Stromal cell of bone marrow (primary cell): ENCODE data around the gene CDK4.
"Not testable (repeated sequence)": the region's sequence is repeated elsewhere in the genome, so short reads cannot be mapped to it uniquely, and the experiment has no call there.

Source experiments
- DNase-seq: peaks from one replicate; pipeline ENCODE4 v3.0.0-alpha.2; 2012; ENCODE audit warnings: low read depth

Gene CDK4

DNA sequence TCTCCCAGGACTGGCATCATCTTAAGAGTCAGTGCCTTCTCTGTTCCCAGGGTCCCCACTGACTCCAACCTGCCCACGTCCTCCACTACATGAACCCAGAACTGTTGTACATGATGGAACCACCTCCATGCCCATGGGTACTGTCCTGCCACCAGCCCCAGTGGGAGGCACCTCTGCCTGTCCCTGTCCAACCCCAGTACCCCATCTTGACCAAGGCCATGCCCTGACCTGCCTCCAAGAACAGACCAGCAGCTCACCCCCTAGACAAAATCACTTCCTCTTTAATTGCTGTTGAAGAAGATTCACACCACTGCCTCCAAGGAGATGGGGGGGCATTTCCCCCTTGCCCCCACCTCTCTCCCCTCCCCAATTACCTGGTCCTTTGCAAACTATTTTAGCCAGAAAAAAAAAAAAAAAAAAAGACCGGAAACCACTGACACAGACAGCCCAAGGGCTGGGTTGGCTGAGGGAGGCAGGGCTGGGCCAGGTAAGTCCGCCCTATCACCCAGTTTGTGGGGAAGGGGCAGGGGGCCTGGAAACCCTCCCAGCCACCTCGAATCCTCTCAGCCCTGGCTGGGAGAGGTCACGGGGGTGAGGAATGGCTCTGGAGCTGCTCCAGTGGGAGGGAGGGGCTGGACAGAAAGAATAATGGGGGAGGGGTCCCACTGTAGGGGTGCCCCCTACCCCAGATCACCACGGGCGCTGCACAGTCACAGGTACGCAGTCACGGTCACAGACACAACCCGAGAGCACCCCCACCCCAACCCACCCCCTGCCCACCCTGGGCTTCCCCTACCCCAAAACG is 27.0 kb downstream of the CDK4 start:
- DNase-seq = no peak

DNA sequence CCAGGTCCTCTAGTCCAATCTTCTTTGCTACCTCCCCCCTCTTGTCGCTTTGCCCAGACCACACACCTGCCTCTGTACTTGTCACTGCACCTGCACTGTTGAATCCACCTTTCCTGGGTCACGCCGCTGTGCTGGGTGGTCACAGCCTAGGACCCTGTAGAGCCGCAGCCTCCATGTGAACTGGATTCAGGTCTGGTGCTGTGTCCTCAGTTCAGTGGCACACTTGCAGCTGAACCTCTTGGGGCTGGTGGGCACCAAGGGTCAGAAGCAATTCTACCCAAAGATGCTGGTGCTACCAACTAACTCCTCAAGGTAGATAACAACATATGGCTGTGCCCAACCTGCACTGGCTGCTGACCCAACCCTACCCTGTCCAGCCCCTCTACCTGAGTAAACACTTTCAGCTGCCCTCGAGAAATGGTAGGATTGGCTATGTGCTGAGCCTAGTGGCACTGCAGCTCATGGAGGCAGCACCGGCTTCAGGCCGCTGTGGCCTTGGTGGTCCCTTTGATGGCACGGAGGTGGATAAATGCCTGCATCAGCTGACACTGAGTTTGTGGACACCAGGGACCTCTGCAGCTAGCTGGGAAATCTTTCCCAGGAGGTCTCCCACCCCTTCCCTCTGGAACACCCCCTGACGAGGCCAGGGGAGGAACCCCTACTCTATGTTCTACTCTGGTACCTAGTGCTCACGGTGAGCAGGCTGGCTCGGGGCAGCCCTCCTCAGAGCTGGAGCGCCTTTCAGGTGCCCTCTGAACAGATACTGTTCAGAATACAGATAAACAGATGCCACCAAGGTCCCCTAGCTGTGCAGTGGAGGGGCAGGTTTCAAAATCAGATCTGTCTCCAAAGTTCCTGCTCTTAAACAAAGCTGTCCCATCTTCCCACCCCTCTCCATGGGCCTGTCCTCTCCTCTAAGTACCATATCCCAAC is 27.8 kb downstream of the CDK4 start:
- no peak for DNase-seq

DNA sequence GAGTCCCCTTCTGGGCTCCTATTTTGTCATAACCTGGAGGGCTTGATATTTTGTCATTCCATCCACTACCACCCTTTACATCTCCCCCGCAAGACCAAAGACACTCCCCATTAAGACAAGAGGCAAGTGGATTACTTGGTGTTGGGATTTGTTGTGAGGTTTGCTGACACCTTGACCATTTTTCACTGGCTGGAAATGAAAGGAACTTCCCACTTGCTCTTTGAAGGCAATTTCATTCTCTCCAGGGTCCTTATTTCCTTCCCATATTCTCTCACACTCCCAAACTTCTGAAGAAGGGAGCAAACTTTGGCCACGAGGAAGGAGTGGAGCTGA is 28.5 kb downstream of the CDK4 start:
- no peak for DNase-seq

DNA sequence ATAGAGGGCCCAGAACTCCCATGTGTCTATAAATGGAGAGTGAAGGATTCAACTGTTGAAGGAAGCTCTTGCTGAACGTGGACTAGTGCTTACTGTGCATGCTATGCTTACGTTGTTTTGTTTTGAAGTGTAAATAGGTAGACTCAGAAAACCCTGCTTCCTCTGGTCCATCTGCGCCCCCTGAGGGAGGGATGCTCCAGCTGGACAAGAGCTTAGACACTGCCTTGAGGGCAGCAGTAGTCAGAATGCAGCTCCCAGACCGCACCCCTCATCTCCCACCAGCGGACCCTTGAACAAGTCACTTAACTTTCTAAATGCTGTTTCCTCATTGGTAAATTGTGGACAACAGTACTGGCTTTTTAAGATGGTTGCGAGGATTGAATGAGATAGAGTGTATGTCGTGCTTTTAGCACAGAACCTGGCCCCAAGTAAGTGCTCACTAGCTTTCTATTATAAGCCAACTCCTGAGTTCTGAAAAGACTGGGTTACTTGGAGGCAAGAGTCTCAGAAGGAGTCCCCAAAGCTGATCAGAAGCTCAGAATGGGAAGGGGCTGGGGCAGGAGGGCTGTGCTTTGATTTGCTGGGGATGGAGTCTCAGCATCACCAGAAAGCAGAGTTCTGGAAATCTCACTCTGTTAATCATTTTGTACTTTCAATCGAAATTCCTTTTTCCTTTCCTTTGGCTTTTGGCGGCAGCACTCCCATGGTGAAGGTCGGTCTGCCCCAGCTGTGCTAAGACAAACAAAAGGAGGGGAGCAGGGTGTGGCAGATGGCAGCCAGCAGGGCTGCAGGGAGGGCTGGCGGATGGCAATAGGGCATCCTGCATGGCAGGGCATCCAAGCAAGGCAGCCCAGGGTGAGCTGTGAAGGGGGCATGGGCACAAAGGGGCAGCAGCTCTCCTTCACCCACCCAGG is 29.1 kb downstream of the CDK4 start:
- no peak for DNase-seq

DNA sequence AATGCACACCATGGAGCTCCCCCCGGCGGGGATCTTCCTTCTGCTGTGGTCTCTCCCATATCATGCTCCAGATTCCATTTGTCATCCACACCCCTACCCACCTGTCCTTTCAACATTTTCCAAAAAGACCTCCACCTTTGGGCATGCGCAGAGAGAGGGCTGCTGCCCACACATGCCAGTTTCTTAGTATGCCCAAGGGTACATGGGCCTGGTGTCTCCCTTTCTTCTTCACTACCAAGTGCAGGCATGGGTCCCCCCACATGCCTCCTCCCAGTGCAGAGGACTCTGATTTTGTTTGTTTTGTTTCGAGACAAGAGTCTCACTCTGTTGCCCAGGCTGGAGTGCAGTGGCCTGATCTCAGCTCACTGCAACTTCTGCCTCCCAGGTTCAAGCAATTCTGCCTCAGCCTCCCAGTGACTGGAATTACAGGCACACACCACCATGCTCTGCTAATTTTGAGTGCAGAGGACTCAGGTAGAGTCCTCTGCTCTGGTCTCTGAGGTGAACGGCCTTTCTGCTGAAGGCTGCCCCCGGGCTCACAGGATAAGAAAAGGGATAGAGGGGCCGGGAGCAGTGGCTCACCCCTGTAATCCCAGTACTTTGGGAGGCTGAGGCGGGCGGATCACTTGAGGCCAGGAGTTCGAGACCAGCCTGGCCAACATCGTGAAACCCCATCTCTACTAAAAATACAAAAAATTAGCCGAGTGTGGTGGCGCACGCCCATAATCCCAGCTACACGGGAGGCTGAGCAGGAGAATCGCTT is 30.1 kb downstream of the CDK4 start:
- DNase-seq = not testable (repeated sequence)

- DNase-seq = no peak
Measured at GRCh38 chr12:57720606-57721595, 31.2 kb downstream of the CDK4 start.

- no peak for DNase-seq
Measured at GRCh38 chr12:57719777-57720605, 32.1 kb downstream of the CDK4 start.

DNA sequence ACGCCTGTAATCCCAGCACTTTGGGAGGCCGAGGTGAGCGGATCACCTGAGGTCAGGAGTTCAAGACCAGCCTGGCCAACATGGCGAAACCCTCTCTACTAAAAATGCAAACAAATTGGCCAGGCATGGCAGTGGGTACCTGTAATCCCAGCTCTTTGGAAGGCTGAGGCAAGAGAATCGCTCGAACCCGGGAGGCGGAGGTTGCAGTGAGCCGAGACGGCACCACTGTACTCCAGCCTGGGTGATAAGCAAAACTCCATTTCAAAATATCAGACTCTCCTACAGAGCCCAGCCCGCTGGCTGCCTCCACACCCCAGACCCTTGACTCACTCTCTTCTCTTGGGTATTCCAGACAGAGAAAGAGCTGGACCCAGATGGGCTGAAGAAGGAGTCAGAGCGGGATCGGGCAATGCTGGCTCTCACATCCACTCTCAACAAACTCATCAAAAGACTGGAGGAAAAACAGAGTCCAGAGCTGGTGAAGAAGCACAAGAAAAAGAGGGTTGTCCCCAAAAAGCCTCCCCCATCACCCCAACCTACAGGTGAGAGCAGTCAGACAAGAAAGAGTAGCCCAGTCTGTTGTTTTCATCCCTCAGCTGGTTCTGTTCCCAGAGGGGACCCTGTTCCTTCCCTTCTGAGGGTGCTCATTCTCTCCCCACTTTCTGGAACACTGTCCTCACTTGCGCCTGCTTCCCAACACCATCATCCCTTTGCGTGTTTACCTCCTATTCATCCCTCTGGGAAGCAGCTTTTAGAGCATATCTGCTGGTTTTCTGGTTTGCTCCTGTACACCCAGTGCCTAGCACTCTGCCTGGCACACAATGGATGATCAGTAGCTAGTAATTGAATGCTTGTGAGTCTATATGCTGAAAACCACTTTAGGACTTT is 33.2 kb downstream of the CDK4 start:
- DNase-seq = no peak

DNA sequence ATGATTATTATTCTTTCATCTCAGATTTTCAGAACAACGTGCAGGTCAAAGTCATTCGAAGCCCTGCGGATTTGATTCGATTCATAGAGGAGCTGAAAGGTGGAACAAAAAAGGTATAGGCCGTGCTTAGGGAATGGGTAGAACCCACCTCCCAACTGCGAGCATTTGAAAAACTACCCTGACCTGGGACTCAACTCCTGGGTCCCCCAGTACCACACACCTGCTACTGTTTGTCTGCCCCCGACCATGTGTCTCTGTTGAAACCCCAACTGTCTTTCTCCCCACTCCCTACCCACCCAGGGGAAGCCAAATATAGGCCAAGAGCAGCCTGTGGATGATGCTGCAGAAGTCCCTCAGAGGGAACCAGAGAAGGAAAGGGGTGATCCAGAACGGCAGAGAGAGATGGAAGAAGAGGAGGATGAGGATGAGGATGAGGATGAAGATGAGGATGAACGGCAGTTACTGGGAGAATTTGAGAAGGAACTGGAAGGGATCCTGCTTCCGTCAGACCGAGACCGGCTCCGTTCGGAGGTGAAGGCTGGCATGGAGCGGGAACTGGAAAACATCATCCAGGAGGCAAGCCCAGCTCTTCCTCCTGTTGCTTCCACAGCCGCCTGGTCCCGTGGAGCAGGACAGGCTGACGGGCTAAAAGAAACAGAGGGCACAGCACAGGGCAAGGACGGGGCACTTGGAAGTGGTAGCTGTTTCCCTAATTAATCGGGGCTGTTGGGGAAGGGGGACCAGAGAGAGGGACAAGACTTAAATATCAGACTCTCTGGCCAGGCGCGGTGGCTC is 34.1 kb downstream of the CDK4 start:
- no peak for DNase-seq

DNA sequence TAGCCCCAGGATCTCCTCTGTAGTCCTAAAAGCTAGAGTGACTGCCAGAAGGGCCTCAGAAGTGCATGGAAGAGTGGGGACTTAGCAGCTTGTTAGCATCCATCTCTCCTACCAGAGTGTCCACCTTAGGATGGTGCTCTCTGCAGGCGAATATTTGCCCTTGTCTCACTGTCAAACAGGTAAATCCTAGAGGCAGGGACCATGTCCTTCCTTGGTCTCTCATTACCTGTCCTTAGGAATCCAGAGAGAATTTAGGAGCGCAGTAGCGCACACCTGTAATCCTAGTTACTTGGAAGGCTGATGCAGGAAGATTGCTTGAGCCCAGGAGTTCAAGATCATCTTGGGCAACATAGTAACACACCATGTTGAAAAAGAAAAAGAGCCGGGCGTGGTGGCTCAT is 35.0 kb downstream of the CDK4 start:
- no peak for DNase-seq

DNA sequence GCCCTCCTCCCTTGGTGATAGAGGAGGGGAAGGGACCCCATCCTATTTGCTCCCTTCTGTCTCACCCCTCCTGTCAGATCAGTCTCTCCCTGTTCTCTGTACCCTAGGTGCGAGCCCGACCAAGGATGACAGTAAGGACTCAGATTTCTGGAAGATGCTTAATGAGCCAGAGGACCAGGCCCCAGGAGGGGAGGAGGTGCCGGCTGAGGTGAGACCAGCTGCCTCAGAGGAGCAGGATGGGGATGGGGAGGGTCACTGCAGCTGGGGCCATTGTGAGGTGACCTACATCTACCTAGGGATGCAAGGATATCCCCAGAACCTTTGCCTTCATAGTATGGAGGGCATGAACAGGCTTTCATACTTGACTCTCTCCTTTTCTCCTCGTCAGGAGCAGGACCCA is 35.8 kb downstream of the CDK4 start:
- no peak for DNase-seq

DNA sequence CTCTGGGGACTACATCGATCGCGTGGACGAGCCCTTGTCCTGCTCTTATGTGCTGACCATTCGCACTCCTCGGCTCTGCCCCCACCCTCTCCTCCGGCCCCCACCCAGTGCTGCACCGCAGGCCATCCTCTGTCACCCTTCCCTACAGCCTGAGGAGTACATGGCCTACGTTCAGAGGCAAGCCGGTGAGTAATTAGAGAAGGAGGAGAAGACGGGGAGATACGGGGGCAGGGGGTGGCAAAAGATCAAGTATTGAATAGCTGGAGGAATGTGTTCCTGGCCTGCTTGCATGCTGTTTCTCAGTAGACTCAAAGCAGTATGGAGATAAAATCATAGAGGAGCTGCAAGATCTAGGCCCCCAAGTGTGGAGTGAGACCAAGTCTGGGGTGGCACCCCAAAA is 36.3 kb downstream of the CDK4 start:
- no peak for DNase-seq

GRCh38 chr12:57715036-57715748 is 36.9 kb downstream of the CDK4 start:
- DNase-seq = not testable (repeated sequence)

GRCh38 chr12:57713209-57713608 is 38.9 kb downstream of the CDK4 start:
- DNase-seq = no peak

DNA sequence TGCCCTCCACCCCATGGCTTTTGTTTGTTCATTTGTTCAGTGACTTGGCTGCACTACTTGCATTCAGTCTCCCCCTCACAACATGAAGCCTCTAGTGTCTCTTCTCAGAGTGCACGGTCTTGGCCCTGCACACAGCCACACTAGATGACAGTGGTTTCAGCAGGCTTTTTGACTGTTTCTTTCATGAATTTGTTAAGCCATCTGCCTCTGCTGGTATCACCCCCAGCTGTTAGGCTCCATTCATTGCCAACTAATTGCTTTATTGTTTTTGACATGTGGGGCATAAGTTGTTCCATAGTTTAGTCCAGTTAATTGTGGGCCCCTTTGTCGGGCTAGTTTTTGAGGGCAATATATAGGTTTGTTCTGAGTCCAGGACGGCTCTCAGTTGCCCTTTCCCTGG is 39.4 kb downstream of the CDK4 start:
- DNase-seq = no peak

DNA sequence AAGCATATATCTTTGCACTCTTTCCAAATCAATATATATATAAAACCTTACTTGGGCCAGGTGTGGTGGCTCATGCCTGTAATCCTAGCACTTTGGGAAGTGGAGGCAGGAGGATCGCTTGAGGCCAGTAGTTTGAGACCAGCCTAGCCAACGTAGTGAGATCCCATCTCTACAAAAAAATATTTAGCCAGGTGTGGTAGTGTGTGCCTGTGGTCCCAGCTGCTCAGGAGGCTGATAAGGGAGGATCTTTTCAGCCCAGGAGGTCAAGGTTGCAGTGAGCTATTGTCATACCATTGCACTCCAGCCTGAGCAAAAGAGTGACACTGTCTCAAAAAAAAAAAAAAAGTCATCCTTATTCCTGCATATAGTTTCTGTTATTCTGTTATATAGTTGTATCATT is 43.8 kb downstream of the CDK4 start:
- no peak for DNase-seq

- DNase-seq = no peak
Measured at GRCh38 chr12:57707250-57707649, 44.9 kb downstream of the CDK4 start.
